ENCODE data around the gene LRRC49.

DNA sequence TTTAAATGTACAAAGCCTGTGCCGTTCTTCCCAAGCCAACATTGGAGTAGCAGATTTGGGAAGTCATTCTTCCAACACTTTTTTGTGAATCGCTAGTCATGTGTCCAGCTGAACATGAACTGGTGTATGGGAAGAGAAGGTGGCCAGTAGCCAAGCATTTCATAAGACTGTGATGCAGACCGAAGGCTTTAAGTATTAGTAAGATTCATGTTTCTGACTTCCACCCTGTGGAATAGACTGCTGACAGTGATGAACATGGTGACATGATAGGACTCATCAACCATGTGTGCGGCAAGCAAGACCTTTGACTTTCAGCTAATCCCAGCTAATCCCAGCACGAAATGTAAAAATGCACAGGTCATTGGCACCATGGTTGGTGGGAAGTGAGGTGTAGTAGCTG is 174.4 kb downstream of the LRRC49 start:
- TF ChIP-seq POLR2A (IDR thresholded peaks at IDR 0.05): no peak
- no peak for TF ChIP-seq CTCF (IDR thresholded peaks at IDR 0.05)

Data from Peyer's patch (tissue), 4 donors.